Measurements from ENCODE around the gene MYO5B.
"Not testable (repeated sequence)": the region's sequence is repeated elsewhere in the genome, so short reads cannot be mapped to it uniquely, and the experiment has no call there.

The MYO5B gene

GRCh38 chr18:49846718-49847470 is 348.1 kb downstream of the MYO5B start:
- no peak for DNase-seq

GRCh38 chr18:49846361-49846662 is 348.6 kb downstream of the MYO5B start:
- peak; percentile 18 for DNase-seq

- DNase-seq: no peak
Measured at GRCh38 chr18:49845629-49846360, 349.2 kb downstream of the MYO5B start.

GRCh38 chr18:49844903-49845302 is 350.0 kb downstream of the MYO5B start:
- DNase-seq: no peak

GRCh38 chr18:49843778-49844625 is 350.9 kb downstream of the MYO5B start:
- no peak for DNase-seq

DNA sequence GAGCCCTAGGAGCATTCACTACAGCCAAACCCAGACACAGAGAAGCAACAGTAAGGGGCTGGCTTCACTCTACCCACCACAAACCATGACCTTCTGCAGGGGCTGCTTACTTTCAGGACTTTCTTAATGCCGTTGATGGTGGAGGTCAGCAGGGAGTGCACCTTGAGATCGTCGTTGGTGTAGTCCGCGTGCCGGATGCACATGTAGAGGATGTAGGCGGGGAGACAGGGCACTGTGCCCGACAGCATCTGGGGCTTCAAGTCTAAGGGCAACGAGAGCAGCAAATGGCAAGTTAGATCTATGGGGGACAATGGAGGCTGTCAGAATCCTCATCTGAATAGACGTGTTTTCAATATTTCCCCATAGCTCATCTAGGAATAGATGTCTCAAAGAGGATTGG is 351.8 kb downstream of the MYO5B start:
- DNase-seq: no peak

- no peak for DNase-seq
Measured at GRCh38 chr18:49842656-49843055, 352.3 kb downstream of the MYO5B start.

- no peak for DNase-seq
Measured at GRCh38 chr18:49841236-49842217, 353.4 kb downstream of the MYO5B start.

DNA sequence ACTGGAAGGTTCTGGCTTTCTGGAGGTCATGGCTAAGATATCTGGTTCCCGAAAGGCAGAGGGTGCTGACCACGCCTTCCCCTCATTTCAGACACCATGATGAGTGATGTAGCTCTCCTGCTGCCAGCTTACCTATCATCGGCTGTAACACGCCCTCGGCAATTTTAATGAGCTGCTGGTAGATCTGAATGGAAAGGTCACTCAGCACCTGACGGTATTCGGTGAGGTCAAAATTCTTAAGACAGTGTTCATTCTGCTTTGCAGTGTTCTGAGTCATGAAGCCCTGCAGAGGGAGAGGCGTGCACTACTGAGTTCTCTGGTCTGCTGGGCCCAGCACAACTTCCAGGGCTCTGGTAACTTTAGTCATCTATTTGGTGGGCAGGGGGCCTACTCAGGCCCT is 355.9 kb downstream of the MYO5B start:
- peak; percentile 71 for DNase-seq

- DNase-seq: no peak
Measured at GRCh38 chr18:49838381-49838780, 356.6 kb downstream of the MYO5B start.

- no peak for DNase-seq
Measured at GRCh38 chr18:49837889-49838288, 357.1 kb downstream of the MYO5B start.

- not testable (repeated sequence) for DNase-seq
Measured at GRCh38 chr18:49837316-49837835, 357.6 kb downstream of the MYO5B start.

DNA sequence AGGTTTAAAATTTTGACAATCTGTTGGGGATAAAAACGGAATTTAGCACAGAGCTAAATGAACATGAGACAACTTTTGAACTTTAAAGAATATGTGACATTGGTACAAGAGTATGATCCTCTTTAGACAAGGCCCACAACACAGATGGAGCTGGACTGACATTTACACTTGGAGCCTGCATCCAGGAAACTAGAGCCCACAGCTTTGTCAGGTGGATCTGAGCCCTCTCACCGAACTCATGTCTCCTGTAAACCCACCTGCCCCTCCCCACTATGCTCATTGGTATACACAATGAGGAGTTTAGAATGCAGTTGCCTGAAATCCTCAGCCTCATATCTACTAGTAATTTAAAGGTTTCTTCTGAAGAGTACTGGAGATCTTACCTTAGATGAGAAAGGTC is 359.5 kb downstream of the MYO5B start:
- no peak for DNase-seq

DNA sequence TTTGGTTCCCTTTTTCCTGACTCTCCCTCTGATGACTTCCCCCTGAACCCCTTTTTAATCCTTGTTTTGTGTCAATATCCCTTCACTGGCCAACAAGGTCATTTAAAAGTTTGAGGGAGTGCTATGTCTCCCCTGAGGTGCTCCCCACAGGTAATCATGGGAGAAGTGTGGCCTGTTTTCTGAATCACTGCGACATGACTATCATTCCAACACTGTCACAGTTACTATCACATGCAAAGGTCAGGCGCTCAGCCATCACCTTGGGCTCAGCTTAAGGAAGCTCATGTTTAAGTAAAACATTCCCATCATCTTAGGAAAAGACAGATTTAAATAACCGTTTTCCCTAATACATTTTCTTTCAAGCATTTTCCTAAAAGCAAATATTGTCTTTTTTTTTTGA is 360.7 kb downstream of the MYO5B start:
- no peak for DNase-seq

DNA sequence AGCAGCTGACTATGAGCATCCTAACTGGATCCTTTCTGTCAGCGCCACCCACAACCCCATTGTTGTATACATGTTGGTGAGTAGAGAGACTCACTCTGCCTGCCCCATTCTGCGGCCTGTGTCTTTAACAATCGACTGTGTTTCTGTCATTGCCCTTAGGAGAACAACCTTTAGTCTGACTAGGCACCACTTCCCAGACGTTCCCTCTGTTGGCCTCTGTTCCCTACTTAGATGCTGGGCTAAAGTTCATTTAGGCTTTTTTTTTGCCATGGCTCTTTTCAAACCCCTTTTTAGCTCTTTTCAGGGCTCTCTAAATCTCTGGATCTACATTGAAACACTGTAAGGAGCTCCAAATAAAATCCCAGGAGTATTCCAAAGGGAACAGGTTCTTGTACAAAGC is 361.1 kb downstream of the MYO5B start:
- DNase-seq: no peak

DNA sequence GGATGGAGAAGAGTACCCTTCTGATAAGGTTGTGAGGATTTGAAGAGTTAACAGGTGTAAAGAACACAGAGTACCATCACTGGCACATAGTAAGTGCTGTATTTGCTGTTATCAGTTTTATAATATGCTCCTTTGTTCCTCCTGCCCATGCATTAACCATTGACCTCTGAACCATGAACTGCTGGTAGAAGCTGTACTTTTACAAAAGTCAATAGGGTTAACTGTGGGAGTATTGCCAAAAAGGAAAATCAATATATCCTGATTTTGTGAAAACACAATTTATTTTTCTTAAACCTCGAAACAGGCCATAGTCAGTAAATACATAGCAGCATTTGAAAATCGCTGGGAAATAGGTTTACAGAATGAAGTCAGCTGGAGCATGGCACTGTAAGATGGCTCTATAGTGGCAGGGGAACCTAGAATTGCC is 362.7 kb downstream of the MYO5B start:
- DNase-seq: no peak

DNA sequence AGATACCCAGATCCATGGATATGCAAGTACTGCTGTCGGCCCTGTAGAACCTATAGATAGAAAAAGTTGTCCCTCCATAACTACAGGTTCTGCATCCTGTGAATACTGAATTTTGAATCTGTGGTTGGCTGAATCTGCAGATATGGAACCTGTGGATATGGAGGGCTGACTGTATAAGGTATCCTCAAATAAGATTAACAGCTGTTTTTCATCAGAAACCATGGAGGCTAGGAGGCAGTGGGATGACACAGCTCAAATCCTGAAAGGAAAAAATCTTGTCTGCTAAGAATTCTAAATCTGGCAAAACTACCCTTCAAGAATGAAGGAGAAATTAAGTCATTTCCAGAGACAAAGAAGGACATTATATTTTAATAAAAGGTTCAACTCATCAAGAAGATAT is 367.0 kb downstream of the MYO5B start:
- no peak for DNase-seq

DNA sequence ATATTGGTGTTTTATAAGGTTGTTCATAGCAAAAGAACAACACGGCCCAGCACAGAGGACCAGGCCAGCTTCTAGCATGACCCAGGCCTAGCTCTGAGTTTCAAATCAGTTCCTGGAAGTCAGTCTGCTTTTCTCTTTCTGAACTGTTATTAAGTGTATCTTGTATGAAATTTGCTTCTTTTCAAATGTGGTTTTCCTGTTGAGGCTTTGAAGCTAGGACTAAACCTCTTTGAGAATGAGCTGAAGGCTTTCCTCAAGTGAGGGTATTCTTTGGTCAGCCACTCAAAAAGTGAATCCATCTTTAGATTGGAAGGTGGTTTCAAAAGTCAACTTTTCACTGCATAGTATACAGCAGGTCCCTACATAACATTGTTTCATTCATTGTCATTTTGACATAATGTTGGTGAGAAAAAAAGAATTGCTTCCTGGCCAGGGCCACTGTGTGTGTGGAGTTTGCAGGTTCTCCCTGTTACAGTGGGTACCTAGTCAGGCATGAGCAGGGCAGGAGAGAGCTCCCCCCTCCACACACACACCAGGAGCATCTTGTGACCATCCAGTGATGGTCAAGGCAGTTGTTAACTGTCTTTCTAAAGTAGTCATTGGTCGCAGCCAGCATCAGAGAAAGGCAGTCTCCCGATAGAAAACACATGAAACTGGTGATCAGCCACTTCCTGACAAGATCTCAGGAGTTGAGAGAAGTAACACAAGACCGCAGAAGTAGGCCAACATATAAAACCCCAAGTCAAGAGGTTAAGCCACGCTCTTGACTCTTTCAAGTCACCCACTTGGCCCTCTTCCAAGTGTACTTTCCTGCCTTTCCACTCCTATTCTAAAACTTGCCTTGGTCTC is 374.9 kb downstream of the MYO5B start:
- DNase-seq: peak; percentile 7

DNA sequence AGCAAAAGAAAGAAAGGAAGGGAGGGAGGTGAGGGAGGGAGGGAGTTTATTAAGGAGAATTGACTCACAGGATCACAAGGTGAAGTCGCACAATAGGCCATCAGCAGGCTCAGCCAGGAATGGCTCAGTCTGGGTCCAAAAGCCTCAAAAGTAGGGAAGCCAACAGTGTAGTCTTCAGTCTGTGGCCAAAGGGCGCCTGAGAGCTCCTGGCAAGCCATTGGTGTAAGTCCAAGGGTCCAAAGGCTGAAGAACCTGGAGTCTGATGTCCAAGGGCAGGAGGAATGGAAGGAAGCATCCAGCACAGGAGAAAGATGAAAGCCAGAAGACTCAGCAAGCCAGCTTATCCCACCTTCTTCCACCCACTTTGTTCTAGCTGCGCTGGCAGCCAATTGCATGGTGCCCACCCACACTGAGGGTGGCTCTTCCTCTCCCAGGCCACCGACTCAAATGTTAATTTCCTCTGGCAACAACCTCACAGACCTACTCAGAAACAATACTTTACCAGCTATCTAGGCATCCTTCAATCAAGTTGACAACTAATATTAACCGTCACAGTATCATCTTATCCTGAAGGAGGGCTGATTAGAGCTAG is 375.8 kb downstream of the MYO5B start:
- no peak for DNase-seq

- no peak for DNase-seq
Measured at GRCh38 chr18:49817947-49818346, 377.0 kb downstream of the MYO5B start.

- no peak for DNase-seq
Measured at GRCh38 chr18:49815927-49816326, 379.0 kb downstream of the MYO5B start.

Data from EL (cell line).